Measurements from ENCODE around the gene ZNF263. TPM values are rescaled to one million over a fixed set of nuclear protein-coding genes. Genes with fewer than 3 reads are reported as not detected.

Gene ZNF263
- total and polyA plus RNA-seq, 9 of the 15 experiments (the other 6 are each of a cell fraction or from before 2014, with no cell fraction given) = 4.6 to 48.3 (median 31.8) TPM

- TF ChIP-seq TAF9B (IDR thresholded peaks at IDR 0.05; ENCODE audit: partially characterized antibody) (no peak), E2F4 (CRISPR knock-in tag; IDR thresholded peaks at IDR 0.05; ENCODE audit: low read depth) (no peak), CTCFL (IDR thresholded peaks at IDR 0.05; ENCODE audit: borderline replicate concordance, insufficient read depth, low read depth, low read length, poor library complexity, severe bottlenecking) (no peak), MCM7 (IDR thresholded peaks at IDR 0.05) (no peak), SREBF1 (IDR thresholded peaks at IDR 0.05; ENCODE audit: borderline replicate concordance, low read depth, low read length) (no peak), TARDBP (IDR thresholded peaks at IDR 0.05) (no peak), ZNF212 (CRISPR knock-in tag; IDR thresholded peaks at IDR 0.05) (no peak), ZNF584 (CRISPR knock-in tag; IDR thresholded peaks at IDR 0.05; ENCODE audit: low read depth) (no peak), MCM2 (IDR thresholded peaks at IDR 0.05; ENCODE audit: low read depth) (no peak), ZNF3 (CRISPR knock-in tag; IDR thresholded peaks at IDR 0.05) (no peak), SP1 (CRISPR knock-in tag; IDR thresholded peaks at IDR 0.05) (no peak), ZNF184 (CRISPR knock-in tag; IDR thresholded peaks at IDR 0.05) (no peak), ZBTB8A (IDR thresholded peaks at IDR 0.05; ENCODE audit: partially characterized antibody) (no peak), FOXM1 (IDR thresholded peaks at IDR 0.05; ENCODE audit: low read depth) (no peak), FOXM1 (CRISPR knock-in tag; IDR thresholded peaks at IDR 0.05; ENCODE audit: low read depth) (peak; percentile 48; the same call in 1 of the 2 replicates), SIRT6 (IDR thresholded peaks at IDR 0.05; ENCODE audit: low read depth, low read length) (no peak), PTRF (tag; IDR thresholded peaks at IDR 0.05) (no peak), USF1 (CRISPR knock-in tag; IDR thresholded peaks at IDR 0.05) (no peak), ETV6 (IDR thresholded peaks at IDR 0.05; ENCODE audit: borderline replicate concordance in 1 of 2, low read depth in 2 of 2, low read length in 1 of 2) (no peak), ETV6 (CRISPR knock-in tag; IDR thresholded peaks at IDR 0.05; ENCODE audit: borderline replicate concordance) (no peak), POLR2H (tag; IDR thresholded peaks at IDR 0.05; ENCODE audit: low read depth) (no peak), SAFB2 (IDR thresholded peaks at IDR 0.05; ENCODE audit: borderline replicate concordance, low read depth, low read length, severe bottlenecking) (no peak), ZBTB7A (IDR thresholded peaks at IDR 0.05; ENCODE audit: borderline replicate concordance, control insufficient read depth, low read depth, low read length) (0 out of 2 replicates have a peak, but pooled peaks have one; percentile 15), GTF2F1 (IDR thresholded peaks at IDR 0.05; ENCODE audit: low read depth, low read length) (no peak), CBX2 (IDR thresholded peaks at IDR 0.05; ENCODE audit: insufficient read depth, low read length, poor library complexity, severe bottlenecking) (no peak)
Measured at GRCh38 chr16:3283543-3284447, 504 bp downstream of the ZNF263 start (continued).
